HepG2 (cell line): Measurements from ENCODE around the gene VWA1. TPM values are rescaled to one million over a fixed set of nuclear protein-coding genes. Genes with fewer than 3 reads are reported as not detected.

Experiments
- EEA1 ChIP-seq: sonication (generic); formaldehyde crosslinking; IDR thresholded peaks from 2 replicates; pipeline ENCODE4 v1.5.1; 2020; ENCODE audit warnings: mild to moderate bottlenecking, missing genetic modification reagents, borderline replicate concordance
- ELF1 ChIP-seq: sonication (generic); formaldehyde crosslinking; IDR thresholded peaks from 2 replicates; pipeline ENCODE4 v1.4.0; 2020; ENCODE audit warnings: missing genetic modification reagents
- ELF3 ChIP-seq: IDR thresholded peaks from 2 replicates; pipeline ENCODE4 v1.6.1; 2016; ENCODE audit warnings: missing genetic modification reagents, missing compliant biosample characterization
- KDM5B ChIP-seq: sonication (generic); formaldehyde crosslinking; IDR thresholded peaks from 2 replicates; pipeline ENCODE4 v1.4.0; 2020; ENCODE audit warnings: missing genetic modification reagents, mild to moderate bottlenecking, borderline replicate concordance
- NR2F6 ChIP-seq, 2 experiments: IDR thresholded peaks; 2 replicates each; pipeline ENCODE4 v1.6.1; 2016; ENCODE audit warnings: antibody characterized with exemption in 1 of 2, mild to moderate bottlenecking in 1 of 2
- PHF20 ChIP-seq: sonication (generic); formaldehyde crosslinking; IDR thresholded peaks from 2 replicates; pipeline ENCODE4 v1.5.0; 2020; ENCODE audit warnings: mild to moderate bottlenecking, missing genetic modification reagents
- POLR2G ChIP-seq: fragments of 200-400 bp; formaldehyde crosslinking; IDR thresholded peaks from 2 replicates; pipeline ENCODE4 v1.6.1; 2018; ENCODE audit warnings: mild to moderate bottlenecking, low read depth, low read length, moderate library complexity
- RNF2 ChIP-seq: fragments of 450-650 bp; conservative IDR thresholded peaks from 2 replicates; pipeline ENCODE4 v1.6.1; 2016; ENCODE audit warnings: low read depth
- SOX5 ChIP-seq: IDR thresholded peaks from 2 replicates; pipeline ENCODE4 v1.6.1; 2016; ENCODE audit warnings: borderline replicate concordance
- YEATS4 ChIP-seq: sonication (generic); formaldehyde crosslinking; IDR thresholded peaks from 2 replicates; pipeline ENCODE4 v1.4.0; 2020; ENCODE audit warnings: missing genetic modification reagents, borderline replicate concordance
- ZKSCAN1 ChIP-seq: fragments of 150-350 bp; IDR thresholded peaks from 2 replicates; pipeline ENCODE4 v1.6.1; 2014; ENCODE audit warnings: low read length
- ZNF468 ChIP-seq: sonication (generic); formaldehyde crosslinking; IDR thresholded peaks from 2 replicates; pipeline ENCODE4 v1.8.0; 2022; ENCODE audit warnings: mild to moderate bottlenecking, moderate library complexity, missing genetic modification reagents
- ZNF782 ChIP-seq: sonication (generic); formaldehyde crosslinking; IDR thresholded peaks from 2 replicates; pipeline ENCODE4 v1.4.0; 2020; ENCODE audit warnings: missing genetic modification reagents, mild to moderate bottlenecking, borderline replicate concordance
- polyA plus RNA-seq, 8 experiments: library from polyadenylated mRNA; depleted of rRNA in 3 of 8; stranded (reverse) in 7 of 8; unstranded in 1 of 8; fragments of >200 nt; fragmentation: Illumina TruSeq in 4 of 8; extraction: Trizol in 4 of 8; gene quantifications; 2 replicates each; pipeline versions ENCODE4 v1.2.1 to v1.2.3, GENCODE V29; 2011 to 2016; ENCODE audit warnings: low read depth in 4 of 8, missing spikeins in 1 of 8, mixed read lengths in 1 of 8; ENCODE audit not compliant: insufficient read depth in 1 of 8
- total RNA-seq, 5 experiments: library from RNA; depleted of rRNA; stranded (reverse); fragments of >200 nt; fragmentation: Illumina TruSeq; extraction: Trizol; gene quantifications; 2 replicates each; pipeline ENCODE4 v1.2.3, GENCODE V29; 2016; ENCODE audit warnings: low read depth in 1 of 5
- TF ChIP-seq, protein P1 (sequence below): sonication (generic); formaldehyde crosslinking; IDR thresholded peaks from 2 replicates; pipeline ENCODE4 v1.8.1; 2023; ENCODE audit warnings: mild to moderate bottlenecking, missing genetic modification reagents
- TF ChIP-seq, protein P2 (sequence below): IDR thresholded peaks from 2 replicates; pipeline ENCODE4 v1.6.1; 2016; ENCODE audit warnings: low read depth, control low read depth
- TF ChIP-seq, protein P3 (sequence below), 2 experiments: fragments of 450-650 bp in 1 of 2; sonication (generic) in 1 of 2; formaldehyde crosslinking; IDR thresholded peaks; 2 replicates each; pipeline versions ENCODE4 v1.5.0 to v1.8.0; 2020 to 2022; ENCODE audit warnings: mild to moderate bottlenecking in 1 of 2, missing genetic modification reagents in 1 of 2
- TF ChIP-seq, protein P4 (sequence below): sonication (generic); formaldehyde crosslinking; IDR thresholded peaks from 2 replicates; pipeline ENCODE4 v1.4.0; 2020; ENCODE audit warnings: missing genetic modification reagents
- TF ChIP-seq, protein P5 (sequence below): sonication (generic); formaldehyde crosslinking; IDR thresholded peaks from 2 replicates; pipeline ENCODE4 v1.4.0; 2020; ENCODE audit warnings: mild to moderate bottlenecking, missing genetic modification reagents

The VWA1 gene
- total and polyA plus RNA-seq, 2 of the 13 experiments (the other 11 are each of a cell fraction or from before 2014, with no cell fraction given): 40.9 to 57.5 TPM

DNA sequence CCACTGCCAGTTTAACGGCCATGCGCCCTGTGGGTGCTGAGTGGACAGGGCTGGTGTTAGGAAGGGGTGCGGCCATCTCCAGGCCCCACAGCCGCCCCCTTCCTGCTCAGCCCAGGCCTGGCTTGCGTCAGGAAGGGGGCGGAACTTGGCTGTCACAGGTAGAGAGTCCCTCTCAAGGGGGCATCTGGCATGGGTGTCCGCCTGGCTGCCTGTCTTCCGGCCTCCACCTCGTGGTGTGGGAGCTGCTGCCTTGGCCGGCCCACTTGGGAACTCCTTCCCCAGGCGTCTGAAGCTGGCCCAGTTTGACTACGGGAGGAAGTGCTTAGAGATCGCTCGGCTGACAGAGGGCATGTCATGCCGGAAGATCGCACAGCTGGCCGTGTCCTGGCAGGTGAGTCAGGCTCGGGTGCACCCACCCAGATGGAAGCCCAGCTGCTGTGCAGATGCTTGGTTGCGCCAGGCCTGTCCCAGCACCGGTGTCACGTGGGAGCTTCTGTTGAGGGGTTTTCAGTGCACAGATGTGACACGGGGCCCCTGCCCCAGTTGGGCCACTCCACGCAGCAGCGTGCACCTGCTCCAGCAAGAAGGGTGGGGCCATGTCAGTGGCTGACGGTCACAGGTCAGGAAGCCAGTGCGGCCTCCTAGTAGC, 27.0 kb downstream of the VWA1 start (continued):
- no peak for TF ChIP-seq ZNF468
- no peak for TF ChIP-seq EEA1
- TF ChIP-seq KDM5B: 0 out of 2 replicates have a peak, but pooled peaks have one; percentile 5
- TF ChIP-seq POLR2G: peak; percentile 54; the same call in 1 of the 2 replicates
- TF ChIP-seq, protein P1, sequence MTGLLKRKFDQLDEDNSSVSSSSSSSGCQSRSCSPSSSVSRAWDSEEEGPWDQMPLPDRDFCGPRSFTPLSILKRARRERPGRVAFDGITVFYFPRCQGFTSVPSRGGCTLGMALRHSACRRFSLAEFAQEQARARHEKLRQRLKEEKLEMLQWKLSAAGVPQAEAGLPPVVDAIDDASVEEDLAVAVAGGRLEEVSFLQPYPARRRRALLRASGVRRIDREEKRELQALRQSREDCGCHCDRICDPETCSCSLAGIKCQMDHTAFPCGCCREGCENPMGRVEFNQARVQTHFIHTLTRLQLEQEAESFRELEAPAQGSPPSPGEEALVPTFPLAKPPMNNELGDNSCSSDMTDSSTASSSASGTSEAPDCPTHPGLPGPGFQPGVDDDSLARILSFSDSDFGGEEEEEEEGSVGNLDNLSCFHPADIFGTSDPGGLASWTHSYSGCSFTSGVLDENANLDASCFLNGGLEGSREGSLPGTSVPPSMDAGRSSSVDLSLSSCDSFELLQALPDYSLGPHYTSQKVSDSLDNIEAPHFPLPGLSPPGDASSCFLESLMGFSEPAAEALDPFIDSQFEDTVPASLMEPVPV (CRISPR knock-in tag): no peak
- no peak for TF ChIP-seq YEATS4 (CRISPR knock-in tag)
- peak; percentile 48; the same call in 1 of the 2 replicates for TF ChIP-seq ELF3 (CRISPR knock-in tag)
- TF ChIP-seq SOX5 (CRISPR knock-in tag): 0 out of 2 replicates have a peak, but pooled peaks have one; percentile 7
- TF ChIP-seq, protein P2, sequence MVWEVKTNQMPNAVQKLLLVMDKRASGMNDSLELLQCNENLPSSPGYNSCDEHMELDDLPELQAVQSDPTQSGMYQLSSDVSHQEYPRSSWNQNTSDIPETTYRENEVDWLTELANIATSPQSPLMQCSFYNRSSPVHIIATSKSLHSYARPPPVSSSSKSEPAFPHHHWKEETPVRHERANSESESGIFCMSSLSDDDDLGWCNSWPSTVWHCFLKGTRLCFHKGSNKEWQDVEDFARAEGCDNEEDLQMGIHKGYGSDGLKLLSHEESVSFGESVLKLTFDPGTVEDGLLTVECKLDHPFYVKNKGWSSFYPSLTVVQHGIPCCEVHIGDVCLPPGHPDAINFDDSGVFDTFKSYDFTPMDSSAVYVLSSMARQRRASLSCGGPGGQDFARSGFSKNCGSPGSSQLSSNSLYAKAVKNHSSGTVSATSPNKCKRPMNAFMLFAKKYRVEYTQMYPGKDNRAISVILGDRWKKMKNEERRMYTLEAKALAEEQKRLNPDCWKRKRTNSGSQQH (CRISPR knock-in tag): peak; percentile 69; the same call in 1 of the 2 replicates
- peak; percentile 43; the same call in 1 of the 2 replicates for TF ChIP-seq RNF2
- TF ChIP-seq, protein P3, sequence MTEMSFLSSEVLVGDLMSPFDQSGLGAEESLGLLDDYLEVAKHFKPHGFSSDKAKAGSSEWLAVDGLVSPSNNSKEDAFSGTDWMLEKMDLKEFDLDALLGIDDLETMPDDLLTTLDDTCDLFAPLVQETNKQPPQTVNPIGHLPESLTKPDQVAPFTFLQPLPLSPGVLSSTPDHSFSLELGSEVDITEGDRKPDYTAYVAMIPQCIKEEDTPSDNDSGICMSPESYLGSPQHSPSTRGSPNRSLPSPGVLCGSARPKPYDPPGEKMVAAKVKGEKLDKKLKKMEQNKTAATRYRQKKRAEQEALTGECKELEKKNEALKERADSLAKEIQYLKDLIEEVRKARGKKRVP (CRISPR knock-in tag; IDR thresholded peaks at IDR 0.05): peak in 1 of 2 experiments; percentile 78; a peak in 2 of 4 replicates
- TF ChIP-seq PHF20 (CRISPR knock-in tag): peak; percentile 38; the same call in 1 of the 2 replicates
- TF ChIP-seq, protein P4, sequence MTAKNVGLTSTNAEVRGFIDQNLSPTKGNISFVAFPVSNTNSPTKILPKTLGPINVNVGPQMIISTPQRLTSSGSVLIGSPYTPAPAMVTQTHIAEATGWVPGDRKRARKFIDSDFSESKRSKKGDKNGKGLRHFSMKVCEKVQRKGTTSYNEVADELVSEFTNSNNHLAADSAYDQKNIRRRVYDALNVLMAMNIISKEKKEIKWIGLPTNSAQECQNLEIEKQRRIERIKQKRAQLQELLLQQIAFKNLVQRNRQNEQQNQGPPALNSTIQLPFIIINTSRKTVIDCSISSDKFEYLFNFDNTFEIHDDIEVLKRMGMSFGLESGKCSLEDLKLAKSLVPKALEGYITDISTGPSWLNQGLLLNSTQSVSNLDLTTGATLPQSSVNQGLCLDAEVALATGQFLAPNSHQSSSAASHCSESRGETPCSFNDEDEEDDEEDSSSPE (CRISPR knock-in tag): 0 out of 2 replicates have a peak, but pooled peaks have one; percentile 25
- TF ChIP-seq ELF1 (CRISPR knock-in tag): peak; percentile 61; the same call in 1 of the 2 replicates
- TF ChIP-seq NR2F6 (IDR thresholded peaks at IDR 0.05): no peak
- TF ChIP-seq NR2F6 (CRISPR knock-in tag; IDR thresholded peaks at IDR 0.05): 0 out of 2 replicates have a peak, but pooled peaks have one; percentile 5
- TF ChIP-seq, protein P5, sequence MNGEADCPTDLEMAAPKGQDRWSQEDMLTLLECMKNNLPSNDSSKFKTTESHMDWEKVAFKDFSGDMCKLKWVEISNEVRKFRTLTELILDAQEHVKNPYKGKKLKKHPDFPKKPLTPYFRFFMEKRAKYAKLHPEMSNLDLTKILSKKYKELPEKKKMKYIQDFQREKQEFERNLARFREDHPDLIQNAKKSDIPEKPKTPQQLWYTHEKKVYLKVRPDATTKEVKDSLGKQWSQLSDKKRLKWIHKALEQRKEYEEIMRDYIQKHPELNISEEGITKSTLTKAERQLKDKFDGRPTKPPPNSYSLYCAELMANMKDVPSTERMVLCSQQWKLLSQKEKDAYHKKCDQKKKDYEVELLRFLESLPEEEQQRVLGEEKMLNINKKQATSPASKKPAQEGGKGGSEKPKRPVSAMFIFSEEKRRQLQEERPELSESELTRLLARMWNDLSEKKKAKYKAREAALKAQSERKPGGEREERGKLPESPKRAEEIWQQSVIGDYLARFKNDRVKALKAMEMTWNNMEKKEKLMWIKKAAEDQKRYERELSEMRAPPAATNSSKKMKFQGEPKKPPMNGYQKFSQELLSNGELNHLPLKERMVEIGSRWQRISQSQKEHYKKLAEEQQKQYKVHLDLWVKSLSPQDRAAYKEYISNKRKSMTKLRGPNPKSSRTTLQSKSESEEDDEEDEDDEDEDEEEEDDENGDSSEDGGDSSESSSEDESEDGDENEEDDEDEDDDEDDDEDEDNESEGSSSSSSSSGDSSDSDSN (CRISPR knock-in tag): peak; percentile 48; the same call in 1 of the 2 replicates
- TF ChIP-seq ZNF782 (CRISPR knock-in tag): 0 out of 2 replicates have a peak, but pooled peaks have one; percentile 12
- TF ChIP-seq ZKSCAN1: no peak
- TF ChIP-seq, all 625 proteins: peak for 68
